ENCODE results near the gene TBC1D5.
"Not testable (repeated sequence)": the region's sequence is repeated elsewhere in the genome, so short reads cannot be mapped to it uniquely, and the experiment has no call there.

Gene TBC1D5

DNA sequence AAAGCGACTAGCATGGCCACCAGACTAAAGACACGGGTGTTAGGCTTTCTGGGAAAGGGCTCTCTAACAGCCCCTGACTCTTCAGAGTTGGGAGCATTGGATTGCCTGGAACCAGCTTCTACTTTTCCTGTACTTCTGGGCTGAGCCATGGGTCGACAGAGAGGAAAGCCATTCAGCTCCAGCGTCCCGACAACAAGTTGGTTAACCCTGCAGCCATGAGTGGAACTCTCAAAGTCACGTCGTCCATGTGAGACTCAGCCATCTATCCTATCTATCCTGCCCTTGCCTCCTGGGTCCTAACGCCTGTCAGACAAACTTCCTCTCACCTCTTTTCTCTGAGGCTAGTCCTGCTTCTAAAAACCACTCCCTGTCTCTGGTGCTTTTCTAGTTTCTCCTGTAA lies 32.6 kb upstream of the TBC1D5 start:
- TF ChIP-seq ISL1 (CRISPR knock-in tag; IDR thresholded peaks at IDR 0.05) (no peak), SNAI2 (CRISPR knock-in tag; IDR thresholded peaks at IDR 0.05) (no peak), BACH2 (CRISPR knock-in tag; IDR thresholded peaks at IDR 0.05; ENCODE audit: borderline replicate concordance) (no peak), OSR1 (CRISPR knock-in tag; IDR thresholded peaks at IDR 0.05) (no peak), ZFP3 (CRISPR knock-in tag; IDR thresholded peaks at IDR 0.05) (no peak), TSHZ2 (CRISPR knock-in tag; IDR thresholded peaks at IDR 0.05) (no peak), ZFP30 (CRISPR knock-in tag; IDR thresholded peaks at IDR 0.05) (no peak), GLIS3 (CRISPR knock-in tag; IDR thresholded peaks at IDR 0.05) (no peak), ZNF70 (CRISPR knock-in tag; IDR thresholded peaks at IDR 0.05) (no peak)
- TF ChIP-seq, protein P1, sequence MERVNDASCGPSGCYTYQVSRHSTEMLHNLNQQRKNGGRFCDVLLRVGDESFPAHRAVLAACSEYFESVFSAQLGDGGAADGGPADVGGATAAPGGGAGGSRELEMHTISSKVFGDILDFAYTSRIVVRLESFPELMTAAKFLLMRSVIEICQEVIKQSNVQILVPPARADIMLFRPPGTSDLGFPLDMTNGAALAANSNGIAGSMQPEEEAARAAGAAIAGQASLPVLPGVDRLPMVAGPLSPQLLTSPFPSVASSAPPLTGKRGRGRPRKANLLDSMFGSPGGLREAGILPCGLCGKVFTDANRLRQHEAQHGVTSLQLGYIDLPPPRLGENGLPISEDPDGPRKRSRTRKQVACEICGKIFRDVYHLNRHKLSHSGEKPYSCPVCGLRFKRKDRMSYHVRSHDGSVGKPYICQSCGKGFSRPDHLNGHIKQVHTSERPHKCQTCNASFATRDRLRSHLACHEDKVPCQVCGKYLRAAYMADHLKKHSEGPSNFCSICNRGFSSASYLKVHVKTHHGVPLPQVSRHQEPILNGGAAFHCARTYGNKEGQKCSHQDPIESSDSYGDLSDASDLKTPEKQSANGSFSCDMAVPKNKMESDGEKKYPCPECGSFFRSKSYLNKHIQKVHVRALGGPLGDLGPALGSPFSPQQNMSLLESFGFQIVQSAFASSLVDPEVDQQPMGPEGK (CRISPR knock-in tag; IDR thresholded peaks at IDR 0.05; ENCODE audit: borderline replicate concordance): no peak
- no peak for ATAC-seq

DNA sequence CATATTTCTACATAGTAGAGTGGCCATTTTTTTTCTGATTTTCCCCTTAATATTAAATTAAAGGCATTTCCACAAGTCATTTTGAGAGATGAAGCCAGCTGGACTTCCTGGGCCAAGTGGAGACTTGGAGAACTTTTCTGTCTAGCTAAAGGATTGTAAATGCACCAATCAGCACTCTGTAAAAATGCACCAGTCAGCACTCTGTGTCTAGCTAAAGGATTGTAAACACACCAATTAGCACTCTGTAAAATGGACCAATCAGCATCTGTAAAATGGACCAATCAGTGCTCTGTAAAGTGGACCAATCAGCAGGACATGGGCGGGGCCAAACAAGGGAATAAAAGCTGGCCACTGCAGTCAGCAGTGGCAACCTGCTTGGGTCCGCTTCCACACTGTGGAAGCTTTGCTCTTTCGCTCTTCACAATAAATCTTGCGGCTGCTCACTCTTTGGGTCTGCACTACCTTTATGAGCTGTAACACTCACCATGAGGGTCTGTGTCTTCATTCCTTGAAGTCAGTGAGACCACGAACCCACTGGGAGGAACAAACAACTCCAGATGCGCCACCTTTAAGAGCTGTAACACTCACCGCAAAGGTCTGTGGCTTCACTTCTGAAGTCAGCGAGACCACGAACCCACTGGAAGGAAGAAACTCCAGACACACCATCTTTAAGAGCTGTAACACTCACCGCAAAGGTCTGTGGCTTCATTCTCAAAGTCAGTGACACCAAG lies 31.9 kb upstream of the TBC1D5 start:
- not testable (repeated sequence) for ATAC-seq

GRCh38 chr3:17772556-17772955 lies 30.1 kb upstream of the TBC1D5 start:
- ATAC-seq: no peak
- TF ChIP-seq ESRRG (CRISPR knock-in tag; IDR thresholded peaks at IDR 0.05) (no peak), ZC3H10 (CRISPR knock-in tag; IDR thresholded peaks at IDR 0.05) (no peak), ARNTL (CRISPR knock-in tag; IDR thresholded peaks at IDR 0.05; ENCODE audit: borderline replicate concordance, low read depth) (no peak), CSRNP3 (CRISPR knock-in tag; IDR thresholded peaks at IDR 0.05) (no peak), GLIS3 (CRISPR knock-in tag; IDR thresholded peaks at IDR 0.05) (no peak), ZNF8 (CRISPR knock-in tag; IDR thresholded peaks at IDR 0.05) (no peak), OSR1 (CRISPR knock-in tag; IDR thresholded peaks at IDR 0.05) (no peak), ZFP3 (CRISPR knock-in tag; IDR thresholded peaks at IDR 0.05) (no peak), BACH2 (CRISPR knock-in tag; IDR thresholded peaks at IDR 0.05; ENCODE audit: borderline replicate concordance) (no peak), ZNF565 (CRISPR knock-in tag; conservative IDR thresholded peaks at IDR 0.05; ENCODE audit: low read depth) (no peak), CSDC2 (CRISPR knock-in tag; IDR thresholded peaks at IDR 0.05) (no peak), TSHZ2 (CRISPR knock-in tag; IDR thresholded peaks at IDR 0.05) (no peak), PPARA (CRISPR knock-in tag; IDR thresholded peaks at IDR 0.05; ENCODE audit: borderline replicate concordance) (no peak), TOX (CRISPR knock-in tag; IDR thresholded peaks at IDR 0.05; ENCODE audit: borderline replicate concordance) (no peak)
- TF ChIP-seq, protein P1 (CRISPR knock-in tag; IDR thresholded peaks at IDR 0.05; ENCODE audit: borderline replicate concordance): no peak

Data from SK-N-SH treated with all-trans-retinoic acid at 6 μM for 48 hours (cell line).